VCaP (cell line): Measurements from ENCODE around the gene MGRN1.

Experiments
- H3K27ac ChIP-seq: fragments of 450-650 bp; 2 replicates; pipeline ENCODE4 v1.5.1; 2017
- TF ChIP-seq, protein P1 (sequence below): fragments of 450-650 bp; conservative IDR thresholded peaks from 2 replicates; pipeline ENCODE4 v1.5.1; 2017; ENCODE audit warnings: mild to moderate bottlenecking, moderate library complexity

The MGRN1 gene

GRCh38 chr16:4723071-4723767 lies 98.6 kb downstream of the MGRN1 start:
- H3K27ac ChIP-seq, result no peak overlapping the region
- TF ChIP-seq, protein P1, sequence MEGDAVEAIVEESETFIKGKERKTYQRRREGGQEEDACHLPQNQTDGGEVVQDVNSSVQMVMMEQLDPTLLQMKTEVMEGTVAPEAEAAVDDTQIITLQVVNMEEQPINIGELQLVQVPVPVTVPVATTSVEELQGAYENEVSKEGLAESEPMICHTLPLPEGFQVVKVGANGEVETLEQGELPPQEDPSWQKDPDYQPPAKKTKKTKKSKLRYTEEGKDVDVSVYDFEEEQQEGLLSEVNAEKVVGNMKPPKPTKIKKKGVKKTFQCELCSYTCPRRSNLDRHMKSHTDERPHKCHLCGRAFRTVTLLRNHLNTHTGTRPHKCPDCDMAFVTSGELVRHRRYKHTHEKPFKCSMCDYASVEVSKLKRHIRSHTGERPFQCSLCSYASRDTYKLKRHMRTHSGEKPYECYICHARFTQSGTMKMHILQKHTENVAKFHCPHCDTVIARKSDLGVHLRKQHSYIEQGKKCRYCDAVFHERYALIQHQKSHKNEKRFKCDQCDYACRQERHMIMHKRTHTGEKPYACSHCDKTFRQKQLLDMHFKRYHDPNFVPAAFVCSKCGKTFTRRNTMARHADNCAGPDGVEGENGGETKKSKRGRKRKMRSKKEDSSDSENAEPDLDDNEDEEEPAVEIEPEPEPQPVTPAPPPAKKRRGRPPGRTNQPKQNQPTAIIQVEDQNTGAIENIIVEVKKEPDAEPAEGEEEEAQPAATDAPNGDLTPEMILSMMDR, result no peak

GRCh38 chr16:4724661-4725270 lies 100.1 kb downstream of the MGRN1 start:
- no peak overlapping the region for H3K27ac ChIP-seq
- TF ChIP-seq, protein P1, result no peak

DNA sequence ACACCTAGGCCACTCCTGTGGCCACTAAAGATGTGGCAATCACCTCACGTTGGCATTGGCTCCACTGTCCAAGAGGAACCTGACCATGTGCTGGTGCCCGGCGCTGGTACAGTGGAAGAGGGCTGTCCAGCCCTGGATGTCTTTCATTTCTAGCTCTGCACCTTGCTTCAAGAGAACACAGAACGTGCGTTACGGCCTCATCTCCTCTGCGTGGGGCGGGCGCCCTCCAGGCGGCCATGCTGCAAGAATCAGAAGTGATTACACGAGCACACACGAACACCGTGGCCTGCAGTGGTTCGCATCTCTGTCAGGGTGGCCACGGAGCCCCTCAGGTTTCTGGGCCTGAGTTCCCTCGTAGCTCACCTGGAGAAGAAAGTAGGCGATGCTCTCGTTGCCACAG lies 102.0 kb downstream of the MGRN1 start:
- TF ChIP-seq, protein P1, result no peak

DNA sequence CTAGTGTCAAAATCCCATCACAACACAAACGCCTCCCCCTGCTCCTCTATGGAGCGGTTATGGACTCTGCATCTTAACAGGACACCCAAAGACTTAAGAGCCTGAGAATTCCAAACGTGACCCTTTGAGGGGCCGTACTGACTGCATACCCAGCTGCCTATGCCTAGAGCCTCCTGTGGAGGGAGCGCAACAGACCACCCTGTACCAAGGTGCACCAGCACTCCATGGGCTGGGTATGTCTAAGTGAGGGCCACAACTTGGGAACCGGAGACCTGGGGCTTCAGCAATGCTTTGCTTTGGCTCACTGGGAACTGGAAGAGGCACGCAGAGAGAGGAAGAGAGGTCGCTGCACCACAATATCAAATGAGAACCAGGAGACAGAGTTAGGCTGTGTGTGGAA lies 104.0 kb downstream of the MGRN1 start:
- TF ChIP-seq, protein P1, result no peak
- H3K27ac ChIP-seq, result no peak overlapping the region

More for the DNA sequence above, 102.0 kb downstream of the MGRN1 start:
- no peak overlapping the region for H3K27ac ChIP-seq

DNA sequence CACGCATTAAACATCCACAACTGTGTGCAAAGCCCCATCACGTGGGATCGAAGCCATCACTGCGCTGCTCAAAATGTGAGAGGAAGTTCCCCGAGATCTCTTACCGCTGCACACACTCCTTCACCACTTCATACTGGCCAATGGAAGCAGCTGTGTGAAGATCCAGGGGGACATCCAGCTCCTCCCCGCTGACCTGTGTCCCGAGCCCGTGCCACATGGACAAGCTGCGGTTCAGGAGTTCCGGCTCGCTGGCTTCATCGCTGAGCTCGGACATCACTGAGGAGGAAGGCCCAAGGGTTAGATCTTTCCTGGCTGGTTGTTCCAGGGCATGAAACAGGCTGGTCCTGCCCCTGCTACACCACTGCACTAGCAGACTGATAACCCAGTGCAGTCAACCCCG lies 105.2 kb downstream of the MGRN1 start:
- TF ChIP-seq, protein P1, result no peak
- no peak overlapping the region for H3K27ac ChIP-seq

DNA sequence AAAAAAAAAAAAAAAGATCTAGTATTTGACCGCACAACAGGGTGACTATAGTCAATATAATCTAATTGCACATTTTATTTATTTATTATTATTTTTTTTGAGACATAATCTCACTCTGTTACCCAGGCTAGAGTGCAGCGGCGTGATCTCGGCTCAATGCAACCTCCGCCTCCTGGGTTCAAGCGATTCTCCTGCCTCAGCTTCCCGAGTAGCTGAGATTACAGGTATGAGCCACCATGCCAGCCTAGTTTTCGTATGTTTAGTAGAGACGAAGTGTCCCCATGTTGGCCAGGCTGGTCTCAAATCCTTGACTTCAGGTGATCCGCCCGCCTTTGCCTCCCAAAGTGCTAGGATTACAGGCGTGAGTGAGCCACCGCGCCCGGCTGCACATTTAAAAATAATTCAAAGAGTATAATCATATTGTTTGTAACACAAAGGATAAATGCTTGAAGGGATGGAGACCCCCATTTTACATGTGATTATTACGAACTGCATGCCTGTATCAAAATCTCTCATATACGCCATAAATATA lies 108.7 kb downstream of the MGRN1 start:
- peak overlapping the region; percentile 79 for H3K27ac ChIP-seq

GRCh38 chr16:4733747-4734062 lies 109.1 kb downstream of the MGRN1 start:
- H3K27ac ChIP-seq, result peak overlapping the region; percentile 79

More for the DNA sequence above, 108.7 kb downstream of the MGRN1 start:
- TF ChIP-seq, protein P1, result no peak

More at GRCh38 chr16:4733747-4734062, 109.1 kb downstream of the MGRN1 start:
- TF ChIP-seq, protein P1, result no peak
